ENCODE measurements around the gene R3HDM4.

The R3HDM4 gene

DNA sequence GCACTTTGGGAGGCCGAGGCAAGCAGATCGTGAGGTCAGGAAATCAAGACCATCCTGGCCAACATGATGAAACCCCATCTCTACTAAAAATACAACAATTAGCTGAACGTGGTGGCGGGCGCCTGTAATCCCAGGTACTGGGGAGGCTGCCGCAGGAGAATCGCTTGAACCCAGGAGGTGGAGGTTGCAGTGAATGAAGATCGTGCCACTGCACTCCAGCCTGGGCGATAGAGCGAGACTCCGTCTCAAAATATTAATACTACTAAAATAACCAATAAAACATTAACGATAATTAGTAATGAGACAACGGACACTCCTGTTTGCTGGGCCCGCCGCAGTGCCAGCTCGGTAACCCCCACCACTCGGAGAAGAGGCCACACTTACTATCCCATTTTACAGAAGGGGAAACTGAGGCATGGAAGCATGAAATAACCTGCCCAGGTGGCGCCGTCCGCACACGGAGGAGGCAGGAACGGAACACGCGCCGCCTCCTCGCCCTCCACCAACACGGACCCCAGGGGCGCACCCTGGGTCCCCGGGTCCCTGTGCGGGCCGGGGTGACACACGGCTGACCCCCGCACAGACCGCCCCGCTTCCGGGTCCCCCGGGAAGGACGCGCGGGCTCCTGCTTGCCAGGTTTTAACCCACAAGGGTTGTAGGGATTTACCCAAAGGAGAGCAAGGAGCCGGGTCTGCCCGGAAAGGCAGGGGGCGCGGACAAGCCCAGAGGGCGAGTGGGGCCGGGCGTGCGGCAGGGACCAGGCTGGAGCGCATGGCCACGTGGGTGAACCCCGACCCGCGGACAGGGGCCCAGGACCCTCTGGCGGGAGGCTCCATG, 1.6 kb downstream of the R3HDM4 start:
- no peak for DNase-seq (ENCODE audit: extremely low read depth, low read depth)
- TF ChIP-seq, protein P1, sequence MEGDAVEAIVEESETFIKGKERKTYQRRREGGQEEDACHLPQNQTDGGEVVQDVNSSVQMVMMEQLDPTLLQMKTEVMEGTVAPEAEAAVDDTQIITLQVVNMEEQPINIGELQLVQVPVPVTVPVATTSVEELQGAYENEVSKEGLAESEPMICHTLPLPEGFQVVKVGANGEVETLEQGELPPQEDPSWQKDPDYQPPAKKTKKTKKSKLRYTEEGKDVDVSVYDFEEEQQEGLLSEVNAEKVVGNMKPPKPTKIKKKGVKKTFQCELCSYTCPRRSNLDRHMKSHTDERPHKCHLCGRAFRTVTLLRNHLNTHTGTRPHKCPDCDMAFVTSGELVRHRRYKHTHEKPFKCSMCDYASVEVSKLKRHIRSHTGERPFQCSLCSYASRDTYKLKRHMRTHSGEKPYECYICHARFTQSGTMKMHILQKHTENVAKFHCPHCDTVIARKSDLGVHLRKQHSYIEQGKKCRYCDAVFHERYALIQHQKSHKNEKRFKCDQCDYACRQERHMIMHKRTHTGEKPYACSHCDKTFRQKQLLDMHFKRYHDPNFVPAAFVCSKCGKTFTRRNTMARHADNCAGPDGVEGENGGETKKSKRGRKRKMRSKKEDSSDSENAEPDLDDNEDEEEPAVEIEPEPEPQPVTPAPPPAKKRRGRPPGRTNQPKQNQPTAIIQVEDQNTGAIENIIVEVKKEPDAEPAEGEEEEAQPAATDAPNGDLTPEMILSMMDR (IDR thresholded peaks at IDR 0.05; ENCODE audit: low read depth, low read length, missing control alignments) = no peak
- H3K4me3 ChIP-seq (replicated peaks; ENCODE audit: low read depth, low read length) = peak overlapping the region; percentile 34

DNA sequence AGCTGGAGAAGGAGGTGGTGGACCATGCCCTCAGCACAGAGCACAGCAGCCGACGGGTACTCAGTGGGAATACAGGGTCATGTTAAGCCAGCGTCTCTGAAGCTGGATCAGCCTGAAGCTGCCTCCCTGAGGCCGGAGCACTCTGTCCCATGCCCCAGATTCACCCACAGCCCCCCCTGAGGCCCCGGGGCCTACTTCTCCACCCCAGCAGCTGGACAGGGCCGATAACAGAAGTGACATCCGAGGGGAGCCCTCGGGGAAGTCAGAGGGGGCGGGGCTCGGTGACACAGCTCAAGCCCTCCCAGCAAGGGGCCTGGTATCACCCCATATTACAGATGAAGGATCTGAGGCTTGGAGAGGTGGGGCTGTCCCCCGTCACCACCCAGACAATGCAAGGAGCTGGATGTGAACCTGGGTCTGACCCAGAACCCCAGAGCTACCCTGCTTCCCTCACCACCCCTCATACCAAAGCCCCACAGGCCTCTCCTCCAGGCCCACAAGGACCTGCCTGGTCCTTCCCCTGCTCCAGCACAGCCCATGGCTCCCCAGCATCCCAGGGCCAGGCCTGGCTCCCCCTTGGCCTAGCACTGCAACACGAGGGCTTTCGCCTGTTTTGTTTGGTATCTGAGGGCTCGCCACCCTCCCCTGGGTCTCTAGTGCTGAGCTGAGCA, 5.7 kb downstream of the R3HDM4 start:
- TF ChIP-seq, protein P1 (IDR thresholded peaks at IDR 0.05; ENCODE audit: low read depth, low read length, missing control alignments) = no peak
- no peak for DNase-seq (ENCODE audit: extremely low read depth, low read depth)
- no peak overlapping the region for H3K4me3 ChIP-seq (replicated peaks; ENCODE audit: low read depth, low read length)

DNA sequence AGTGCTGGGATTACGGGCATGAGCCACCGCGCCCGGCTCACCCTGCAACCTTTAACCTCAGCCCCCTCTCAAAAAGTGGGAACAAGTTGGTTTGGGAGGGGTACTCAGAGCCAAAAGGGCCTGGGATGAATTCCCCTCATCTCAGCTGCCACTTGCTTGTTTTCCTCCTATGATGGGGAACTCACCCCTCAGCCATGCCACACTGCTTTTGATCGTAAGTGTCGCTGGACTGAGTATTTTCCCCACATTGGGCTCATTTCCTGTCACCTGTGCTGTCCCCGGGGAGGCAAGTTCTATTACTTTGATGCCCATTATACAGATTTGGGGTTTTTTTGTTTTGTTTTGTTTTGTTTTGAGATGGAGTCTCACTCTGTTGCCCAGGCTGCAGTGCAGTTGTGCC, 6.5 kb downstream of the R3HDM4 start:
- TF ChIP-seq, protein P1 (IDR thresholded peaks at IDR 0.05; ENCODE audit: low read depth, low read length, missing control alignments) = no peak
- no peak for DNase-seq (ENCODE audit: extremely low read depth, low read depth)
- H3K4me3 ChIP-seq (replicated peaks; ENCODE audit: low read depth, low read length) = no peak overlapping the region

DNA sequence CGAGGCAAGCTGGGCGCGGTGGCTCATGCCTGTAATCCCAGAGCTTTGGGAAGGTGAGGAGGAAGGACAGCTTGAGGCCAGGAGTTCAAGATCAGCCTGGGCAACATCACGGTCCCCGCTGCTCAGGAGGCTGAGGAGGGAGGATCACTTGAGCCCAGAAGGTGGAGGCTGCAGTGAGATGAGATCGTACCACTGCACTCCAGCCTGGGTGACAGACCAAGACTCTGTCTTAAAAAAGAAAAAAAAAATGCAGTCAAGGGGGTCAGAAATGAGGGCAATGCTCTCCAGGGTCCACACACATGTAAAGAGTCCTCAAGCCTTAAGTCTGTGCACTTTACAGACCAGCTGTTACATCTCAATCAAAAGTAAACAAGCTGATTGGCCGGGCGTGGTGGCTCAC, 8.5 kb downstream of the R3HDM4 start:
- no peak for DNase-seq (ENCODE audit: extremely low read depth, low read depth)
- no peak overlapping the region for H3K4me3 ChIP-seq (replicated peaks; ENCODE audit: low read depth, low read length)
- TF ChIP-seq, protein P1 (IDR thresholded peaks at IDR 0.05; ENCODE audit: low read depth, low read length, missing control alignments) = no peak

DNA sequence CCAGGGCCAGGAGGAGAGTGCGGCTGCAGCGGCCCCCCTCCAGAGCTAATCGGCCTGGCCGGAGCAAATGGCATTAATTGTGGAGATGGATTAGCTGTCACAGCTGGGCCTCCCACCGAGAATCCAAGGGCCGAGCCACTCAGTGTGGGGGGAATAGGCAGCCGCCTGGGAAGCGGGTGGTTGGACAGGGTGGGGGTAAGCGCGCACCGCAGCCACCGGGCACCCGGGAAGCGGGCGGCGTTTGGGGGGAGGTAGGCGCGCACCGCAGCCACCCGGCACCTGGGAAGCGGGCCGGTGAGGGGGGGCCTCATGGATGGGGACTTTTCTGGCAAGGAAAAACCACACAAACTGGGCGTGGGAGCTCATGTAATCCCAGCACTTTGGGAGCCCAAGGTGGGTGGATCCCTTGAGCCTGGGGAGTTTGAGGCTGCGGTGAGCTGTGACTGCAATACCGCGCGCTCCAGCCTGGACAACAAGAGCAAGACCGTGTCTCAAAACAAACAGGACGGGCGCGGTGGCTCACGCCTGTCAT, 9.7 kb downstream of the R3HDM4 start:
- TF ChIP-seq, protein P1 (IDR thresholded peaks at IDR 0.05; ENCODE audit: low read depth, low read length, missing control alignments) = no peak
- H3K4me3 ChIP-seq (replicated peaks; ENCODE audit: low read depth, low read length) = no peak overlapping the region
- DNase-seq (ENCODE audit: extremely low read depth, low read depth) = no peak

DNA sequence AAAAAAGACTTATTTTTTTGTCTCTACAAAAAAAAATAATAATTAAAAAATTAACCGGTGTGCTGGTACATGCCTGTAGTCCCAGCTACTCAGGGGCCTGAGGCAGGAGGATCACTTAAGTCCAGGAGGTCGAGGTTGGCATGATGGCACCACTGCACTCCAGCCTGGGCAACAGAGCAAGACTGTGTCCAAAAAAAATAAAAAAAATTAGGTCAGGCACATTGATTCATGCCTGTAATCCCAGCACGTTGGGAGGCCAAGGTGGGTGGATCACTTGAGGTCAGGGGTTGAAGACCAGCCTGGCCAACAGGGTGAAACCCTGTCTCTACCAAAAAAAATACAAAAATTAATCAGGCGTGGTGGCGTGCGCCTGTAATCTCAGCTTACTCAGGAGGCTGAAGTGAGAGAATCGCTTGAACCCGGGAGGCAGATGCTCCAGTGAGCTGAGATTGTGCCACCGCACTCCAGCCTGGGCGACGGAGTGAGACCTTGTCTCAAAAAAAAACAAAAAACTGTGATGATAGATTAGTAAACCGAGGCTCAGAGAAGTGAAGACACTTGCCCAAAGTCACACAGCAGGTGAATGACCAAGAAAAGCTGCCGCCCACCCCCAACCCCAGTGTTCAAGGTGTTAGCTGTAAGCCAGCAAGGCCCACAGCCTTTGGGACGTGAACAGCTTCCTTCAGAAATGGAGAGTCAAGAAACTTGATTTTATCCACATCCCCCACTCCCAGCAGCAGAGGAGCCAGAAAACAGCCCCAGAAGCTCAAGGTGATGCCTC, 10.4 kb downstream of the R3HDM4 start:
- DNase-seq (ENCODE audit: extremely low read depth, low read depth) = no peak
- H3K4me3 ChIP-seq (replicated peaks; ENCODE audit: low read depth, low read length) = no peak overlapping the region
- TF ChIP-seq, protein P1 (IDR thresholded peaks at IDR 0.05; ENCODE audit: low read depth, low read length, missing control alignments) = no peak

All from HFF-Myc (cell line).